ENCODE data around the gene FTL. TPM values are rescaled to one million over a fixed set of nuclear protein-coding genes. Genes with fewer than 3 reads are reported as not detected.

Gene FTL
- total RNA-seq = 1,000 to 10,000 TPM; 1,292 to 4,272 (median 3,457) TPM
- polyA plus RNA-seq = 1,000 to 10,000 TPM; 3,915 to 8,824 (median 7,571) TPM
- long read RNA-seq, donor 1, transcript FTL-201 (4 exons, 878 nt) = major isoform, 460 of 563 reads
- long read RNA-seq, donor 1, partial matches to known transcripts = 51 of 563 reads
- long read RNA-seq, donor 1, other reads (novel, unspliced or antisense) = 52 of 563 reads
- long read RNA-seq, donor 2, transcript FTL-201 (4 exons, 878 nt) = major isoform, 934 of 1,136 reads
- long read RNA-seq, donor 2, partial matches to known transcripts = 76 of 1,136 reads
- long read RNA-seq, donor 2, other reads (novel, unspliced or antisense) = 126 of 1,136 reads
- long read RNA-seq, donor 3, transcript FTL-201 (4 exons, 878 nt) = major isoform, 726 of 930 reads
- long read RNA-seq, donor 3, partial matches to known transcripts = 98 of 930 reads
- long read RNA-seq, donor 3, other reads (novel, unspliced or antisense) = 106 of 930 reads
- long read RNA-seq, donor 4, transcript FTL-201 (4 exons, 878 nt) = major isoform, 132 of 148 reads
- long read RNA-seq, donor 4, partial matches to known transcripts = 6 of 148 reads
- long read RNA-seq, donor 4, other reads (novel, unspliced or antisense) = 10 of 148 reads
- long read RNA-seq, donor 5, transcript FTL-201 (4 exons, 878 nt) = major isoform, 1,060 of 1,422 reads
- long read RNA-seq, donor 5, partial matches to known transcripts = 262 of 1,422 reads
- long read RNA-seq, donor 5, other reads (novel, unspliced or antisense) = 100 of 1,422 reads
- long read RNA-seq, donor 6, transcript FTL-201 (4 exons, 878 nt) = major isoform, 2,264 of 2,737 reads
- long read RNA-seq, donor 6, partial matches to known transcripts = 254 of 2,737 reads
- long read RNA-seq, donor 6, other reads (novel, unspliced or antisense) = 219 of 2,737 reads
- long read RNA-seq, donor 7, transcript FTL-201 (4 exons, 878 nt) = major isoform, 1,140 of 1,575 reads
- long read RNA-seq, donor 7, partial matches to known transcripts = 280 of 1,575 reads
- long read RNA-seq, donor 7, other reads (novel, unspliced or antisense) = 155 of 1,575 reads
- long read RNA-seq, donor 8, transcript FTL-201 (4 exons, 878 nt) = major isoform, 1,223 of 1,566 reads
- long read RNA-seq, donor 8, partial matches to known transcripts = 179 of 1,566 reads
- long read RNA-seq, donor 8, other reads (novel, unspliced or antisense) = 164 of 1,566 reads
- long read RNA-seq, donor 9, transcript FTL-201 (4 exons, 878 nt) = major isoform, 1,118 of 1,493 reads
- long read RNA-seq, donor 9, partial matches to known transcripts = 243 of 1,493 reads
- long read RNA-seq, donor 9, other reads (novel, unspliced or antisense) = 132 of 1,493 reads
- long read RNA-seq, donor 10, transcript FTL-201 (4 exons, 878 nt) = major isoform, 751 of 926 reads
- long read RNA-seq, donor 10, partial matches to known transcripts = 97 of 926 reads
- long read RNA-seq, donor 10, other reads (novel, unspliced or antisense) = 78 of 926 reads

DNA sequence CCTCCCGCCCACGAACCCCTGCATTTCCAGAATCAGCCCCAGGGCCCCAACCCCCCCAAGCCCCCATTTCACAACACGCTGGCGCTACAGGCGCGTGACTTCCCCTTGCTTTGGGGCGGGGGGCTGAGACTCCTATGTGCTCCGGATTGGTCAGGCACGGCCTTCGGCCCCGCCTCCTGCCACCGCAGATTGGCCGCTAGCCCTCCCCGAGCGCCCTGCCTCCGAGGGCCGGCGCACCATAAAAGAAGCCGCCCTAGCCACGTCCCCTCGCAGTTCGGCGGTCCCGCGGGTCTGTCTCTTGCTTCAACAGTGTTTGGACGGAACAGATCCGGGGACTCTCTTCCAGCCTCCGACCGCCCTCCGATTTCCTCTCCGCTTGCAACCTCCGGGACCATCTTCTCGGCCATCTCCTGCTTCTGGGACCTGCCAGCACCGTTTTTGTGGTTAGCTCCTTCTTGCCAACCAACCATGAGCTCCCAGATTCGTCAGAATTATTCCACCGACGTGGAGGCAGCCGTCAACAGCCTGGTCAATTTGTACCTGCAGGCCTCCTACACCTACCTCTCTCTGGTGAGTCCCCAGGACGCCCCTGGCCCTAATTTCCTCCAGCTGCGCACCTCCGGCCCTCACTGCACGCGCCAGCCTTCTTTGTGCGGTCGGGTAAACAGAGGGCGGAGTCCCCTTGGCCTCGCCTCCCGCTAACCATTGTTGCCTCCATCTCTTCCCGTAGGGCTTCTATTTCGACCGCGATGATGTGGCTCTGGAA lies at the start of gene FTL:
Gene FTL, plus strand, starts transcription at position 270 of the 766 bp plus-strand sequence. Its CDS starts 199 bp downstream, at position 469.
- Histone ChIP-seq H3K4me3 (peak within 1 kb of the TSS; percentile 77 to 98 (median 90)), H3K36me3 (peaks cover 26 to 45% (median 41%) of the 10 kb centered on the region in 4 donors), H3K27ac (peak within 1 kb of the TSS; percentile 93 to 97 (median 96)), H3K9me3 (no peaks in the 10 kb centered on the region), H3K27me3 (no peaks in the 10 kb centered on the region), H3K4me1 (peaks cover 42 to 88% (median 66%) of the 10 kb centered on the region in 4 donors)
- intact Hi-C loops (cut with DNase I; ENCODE audit: low total_unique reads) = no loop called here
- 0% methylated on average over 39 to 52 of the region's 52 CpGs for WGBS, 5 donors
- TF ChIP-seq, protein P1, sequence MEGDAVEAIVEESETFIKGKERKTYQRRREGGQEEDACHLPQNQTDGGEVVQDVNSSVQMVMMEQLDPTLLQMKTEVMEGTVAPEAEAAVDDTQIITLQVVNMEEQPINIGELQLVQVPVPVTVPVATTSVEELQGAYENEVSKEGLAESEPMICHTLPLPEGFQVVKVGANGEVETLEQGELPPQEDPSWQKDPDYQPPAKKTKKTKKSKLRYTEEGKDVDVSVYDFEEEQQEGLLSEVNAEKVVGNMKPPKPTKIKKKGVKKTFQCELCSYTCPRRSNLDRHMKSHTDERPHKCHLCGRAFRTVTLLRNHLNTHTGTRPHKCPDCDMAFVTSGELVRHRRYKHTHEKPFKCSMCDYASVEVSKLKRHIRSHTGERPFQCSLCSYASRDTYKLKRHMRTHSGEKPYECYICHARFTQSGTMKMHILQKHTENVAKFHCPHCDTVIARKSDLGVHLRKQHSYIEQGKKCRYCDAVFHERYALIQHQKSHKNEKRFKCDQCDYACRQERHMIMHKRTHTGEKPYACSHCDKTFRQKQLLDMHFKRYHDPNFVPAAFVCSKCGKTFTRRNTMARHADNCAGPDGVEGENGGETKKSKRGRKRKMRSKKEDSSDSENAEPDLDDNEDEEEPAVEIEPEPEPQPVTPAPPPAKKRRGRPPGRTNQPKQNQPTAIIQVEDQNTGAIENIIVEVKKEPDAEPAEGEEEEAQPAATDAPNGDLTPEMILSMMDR (IDR thresholded peaks at IDR 0.05) = no peak
- TF ChIP-seq EP300 (IDR thresholded peaks at IDR 0.05) (no peak), POLR2AphosphoS5 (IDR thresholded peaks at IDR 0.05) (peak; percentile 95 to 100 (median 100)), POLR2A (IDR thresholded peaks at IDR 0.05) (peak in 2 of 4 donors; percentile 97 to 98)
- peak; percentile 99 for DNase-seq

DNA sequence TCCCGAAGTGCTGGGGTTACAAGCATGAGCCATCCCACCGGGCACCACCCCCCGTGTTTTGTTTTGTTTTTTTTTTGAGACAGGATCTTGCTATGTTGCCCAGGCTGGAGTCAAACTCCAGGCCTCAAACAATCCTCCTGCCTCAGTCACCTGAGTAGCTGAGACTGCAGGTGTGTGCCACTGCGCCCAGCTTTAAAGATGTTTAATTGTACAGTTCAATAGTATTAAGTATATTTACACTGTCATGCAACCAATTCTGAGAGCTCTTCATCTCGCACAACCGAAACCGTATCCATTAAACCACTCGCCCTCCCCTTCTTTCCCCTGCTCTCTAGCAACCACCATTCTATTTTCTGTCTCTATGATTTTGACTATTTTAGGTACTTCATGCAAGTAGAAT lies 49.4 kb upstream of the FTL start:
- DNase-seq = no peak
- Histone ChIP-seq H3K4me1 (no peaks in the 10 kb centered on the region), H3K27ac (no peak overlapping the region), H3K9me3 (no peaks in the 10 kb centered on the region), H3K27me3 (no peaks in the 10 kb centered on the region), H3K4me3 (no peak overlapping the region), H3K36me3 (peaks cover 60 to 100% (median 99%) of the 10 kb centered on the region in 4 donors)
- TF ChIP-seq EP300 (IDR thresholded peaks at IDR 0.05) (no peak), POLR2AphosphoS5 (IDR thresholded peaks at IDR 0.05) (no peak), POLR2A (IDR thresholded peaks at IDR 0.05) (no peak)
- TF ChIP-seq, protein P1 (IDR thresholded peaks at IDR 0.05) = no peak
- intact Hi-C loops (cut with DNase I; ENCODE audit: low total_unique reads) = no loop called here
- WGBS, 5 donors = 80 to 91% (median 85%) methylated on average over 8 of the region's 8 CpGs

DNA sequence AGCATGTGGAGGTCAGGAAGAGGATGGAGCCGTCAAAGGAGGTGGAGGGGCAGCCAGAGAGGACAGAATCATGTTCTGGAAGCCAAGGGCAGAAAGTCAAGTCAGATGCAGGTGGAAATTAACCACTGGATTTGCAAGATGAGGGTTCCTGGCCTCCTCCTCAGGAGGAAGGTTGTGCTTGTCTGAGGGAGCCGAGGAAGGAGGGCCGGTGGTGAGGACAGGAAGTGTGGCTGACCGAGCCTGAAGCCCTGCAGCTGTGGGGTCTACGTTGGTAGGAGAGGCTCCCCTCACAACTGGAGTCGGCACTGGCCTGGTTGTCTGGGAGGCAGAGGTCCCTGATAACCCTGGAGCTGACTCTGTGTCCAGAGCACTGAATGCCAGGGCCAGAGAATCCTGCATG lies 47.0 kb upstream of the FTL start:
- no peak for DNase-seq
- WGBS, 5 donors = 74 to 93% (median 85%) methylated on average over 5 to 6 of the region's 6 CpGs
- H3K27me3 ChIP-seq = no peaks in the 10 kb centered on the region
- H3K27ac ChIP-seq = no peak overlapping the region
- TF ChIP-seq POLR2A (IDR thresholded peaks at IDR 0.05) (no peak), EP300 (IDR thresholded peaks at IDR 0.05) (no peak), POLR2AphosphoS5 (IDR thresholded peaks at IDR 0.05) (no peak)
- TF ChIP-seq, protein P1 (IDR thresholded peaks at IDR 0.05) = no peak
- no peaks in the 10 kb centered on the region for H3K4me1 ChIP-seq
- intact Hi-C loops (cut with DNase I; ENCODE audit: low total_unique reads) = no loop called here
- H3K36me3 ChIP-seq = peaks cover 61 to 100% (median 99%) of the 10 kb centered on the region in 4 donors
- H3K4me3 ChIP-seq = no peak overlapping the region
- H3K9me3 ChIP-seq = no peaks in the 10 kb centered on the region
